Kasumi-1 (cell line): Measurements from ENCODE around the gene FLNB.
"Not testable (repeated sequence)": the region's sequence is repeated elsewhere in the genome, so short reads cannot be mapped to it uniquely, and the experiment has no call there.

ENCODE experiments used
- DNase-seq, 2 experiments: peaks; one replicate each; lab custom pipeline; 2025; lab: John Stamatoyannopoulos, UW

The FLNB gene

GRCh38 chr3:57982561-57983243, 25.5 kb upstream of the FLNB start:
- no peak for DNase-seq

GRCh38 chr3:57983734-57984518, 24.3 kb upstream of the FLNB start:
- DNase-seq, result peak; percentile 96

GRCh38 chr3:57985176-57985983, 22.8 kb upstream of the FLNB start:
- DNase-seq, result no peak

- DNase-seq, result no peak
Observed at GRCh38 chr3:57985984-57986246, 22.3 kb upstream of the FLNB start.

GRCh38 chr3:57986261-57986660, 22.0 kb upstream of the FLNB start:
- DNase-seq, result no peak

GRCh38 chr3:57989198-57989597, 19.0 kb upstream of the FLNB start:
- DNase-seq, result not testable (repeated sequence)

GRCh38 chr3:57989646-57990045, 18.6 kb upstream of the FLNB start:
- no peak for DNase-seq

- no peak for DNase-seq
Observed at GRCh38 chr3:57992452-57993213, 15.6 kb upstream of the FLNB start.

GRCh38 chr3:57998366-57999283, 9.6 kb upstream of the FLNB start:
- DNase-seq, result no peak

GRCh38 chr3:57999417-58000115, 8.7 kb upstream of the FLNB start:
- no peak for DNase-seq

GRCh38 chr3:58000306-58001085, 7.7 kb upstream of the FLNB start:
- DNase-seq, result no peak

GRCh38 chr3:58001086-58001467, 7.1 kb upstream of the FLNB start:
- no peak for DNase-seq

- no peak for DNase-seq
Observed at GRCh38 chr3:58001979-58002378, 6.2 kb upstream of the FLNB start.

- DNase-seq, result no peak
Observed at GRCh38 chr3:58003093-58003492, 5.1 kb upstream of the FLNB start.

GRCh38 chr3:58004973-58005372, 3.2 kb upstream of the FLNB start:
- no peak for DNase-seq

- no peak for DNase-seq
Observed at GRCh38 chr3:58005669-58006068, 2.6 kb upstream of the FLNB start.

GRCh38 chr3:58006661-58007060, 1.6 kb upstream of the FLNB start:
- DNase-seq, result no peak

- no peak for DNase-seq
Observed at GRCh38 chr3:58009026-58009748, 965 bp downstream of the FLNB start.
